ENCODE measurements around the gene CYP4F12.

- TF ChIP-seq YY1 (IDR thresholded peaks at IDR 0.05; ENCODE audit: insufficient read depth, insufficient read length) (no peak), SUZ12 (IDR thresholded peaks at IDR 0.05; ENCODE audit: extremely low read depth, insufficient read depth, insufficient read length) (no peak)
Observed at GRCh38 chr19:15730538-15730937, 57.7 kb downstream of the CYP4F12 start.

All from NT2/D1 (cell line).